Endodermal cell (in vitro differentiated cells): Measurements from ENCODE around the gene GALNS. TPM values are rescaled to one million over a fixed set of nuclear protein-coding genes. Genes with fewer than 3 reads are reported as not detected.
A peak's percentile ranks its signal among the peaks of the same experiment; 100 is the strongest.

Experiments used
- DNase-seq: peaks from one replicate; pipeline ENCODE4 v3.0.0-alpha.2; 2017
- H3K27ac ChIP-seq: 2 replicates; pipeline ENCODE4 v1.5.1; 2013; ENCODE audit warnings: mild to moderate bottlenecking, low read depth, low read length, moderate library complexity
- H3K27me3 ChIP-seq: 2 replicates; pipeline ENCODE4 v1.6.1; 2013; ENCODE audit warnings: mild to moderate bottlenecking, low read length, moderate library complexity; ENCODE audit not compliant: insufficient read depth, control insufficient read depth, poor library complexity, severe bottlenecking
- H3K36me3 ChIP-seq: 2 replicates; pipeline ENCODE4 v1.7.0; 2013; ENCODE audit warnings: mild to moderate bottlenecking, low read length, moderate library complexity; ENCODE audit not compliant: control insufficient read depth, insufficient read depth
- H3K4me1 ChIP-seq: one replicate; pipeline ENCODE4 v1.7.0; 2013; ENCODE audit warnings: low read length; ENCODE audit not compliant: control insufficient read depth, insufficient read depth
- H3K4me3 ChIP-seq: 2 replicates; pipeline ENCODE4 v1.5.1; 2013; ENCODE audit warnings: mild to moderate bottlenecking, low read length, moderate library complexity
- H3K9ac ChIP-seq: 2 replicates; pipeline ENCODE4 v1.6.1; 2013; ENCODE audit warnings: mild to moderate bottlenecking, low read length, moderate library complexity; ENCODE audit not compliant: poor library complexity, severe bottlenecking; ENCODE audit errors: extremely low read depth
- H3K9me3 ChIP-seq: 2 replicates; pipeline ENCODE4 v1.6.1; 2013; ENCODE audit warnings: mild to moderate bottlenecking, low read length, moderate library complexity; ENCODE audit not compliant: control insufficient read depth
- H3K27ac Mint-ChIP-seq: 2 replicates; pipeline ENCODE4 v1.8.0; 2020; ENCODE audit warnings: mixed read lengths
- H3K27me3 Mint-ChIP-seq: 2 replicates; pipeline ENCODE4 v1.8.0; 2021; ENCODE audit warnings: mild to moderate bottlenecking, mixed read lengths; ENCODE audit not compliant: insufficient read depth
- H3K36me3 Mint-ChIP-seq: 2 replicates; pipeline ENCODE4 v1.8.0; 2020; ENCODE audit warnings: low read depth, mixed read lengths
- H3K4me1 Mint-ChIP-seq: 2 replicates; pipeline ENCODE4 v1.8.0; 2020; ENCODE audit warnings: mixed read lengths
- H3K4me3 Mint-ChIP-seq: 2 replicates; pipeline ENCODE4 v1.8.0; 2020; ENCODE audit warnings: mild to moderate bottlenecking, moderate library complexity, mixed read lengths
- H3K9me3 Mint-ChIP-seq: 2 replicates; pipeline ENCODE4 v1.8.0; 2020; ENCODE audit warnings: mild to moderate bottlenecking, mixed read lengths
- WGBS, 2 experiments: methylation state at CpG; one replicate each; pipeline versions ENCODE4 v1.1.5 to v1.1.7; 2013; ENCODE audit warnings: missing lambda C conversion rate in 2 of 2, mixed read lengths in 1 of 2; ENCODE audit not compliant: insufficient coverage in 1 of 2, insufficient read length in 1 of 2; 5-methylcytosine and 5-hydroxymethylcytosine counted together
- total RNA-seq, 2 donors: library from RNA; stranded (reverse); fragmentation: NEBNext Ultra II Directional in 1 of 2; extraction: Animal tissue kit (Norgen Biotek cat#: 25700) in 1 of 2; gene quantifications; 2 replicates in 1 of 2; 3 replicates in 1 of 2; pipeline ENCODE4 v1.2.1, GENCODE V29; 2021
- TF ChIP-seq, protein P1 (sequence below): fragments of 200-600 bp; sonication (generic); conservative IDR thresholded peaks from 2 replicates; pipeline ENCODE4 v1.5.0; 2021; ENCODE audit warnings: antibody characterized with exemption, mild to moderate bottlenecking

GALNS gene
- total RNA-seq, 2 donors from 2014 or later: 32.2 to 39.6 TPM

DNA sequence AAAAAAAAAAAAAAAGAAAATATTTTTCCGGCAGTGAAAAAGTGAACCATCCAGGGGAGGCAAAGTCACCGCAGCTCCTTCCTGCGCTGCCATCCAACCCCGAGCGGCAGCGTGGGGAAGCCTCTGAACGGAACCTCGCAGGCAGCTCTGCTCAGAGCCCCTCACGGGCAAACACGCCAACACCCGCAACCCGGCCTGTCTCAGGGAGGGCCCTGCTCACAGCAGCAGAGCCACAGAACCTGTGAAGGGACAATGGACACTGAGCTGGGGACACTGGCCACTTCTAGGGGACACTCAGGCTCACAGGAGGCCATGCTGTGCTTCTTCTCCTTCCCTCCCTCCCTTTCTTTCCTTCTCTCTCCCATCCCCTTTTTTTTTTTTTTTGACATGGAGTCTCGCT lies 23.7 kb downstream of the GALNS start:
- 95 to 100% methylated on average over 6 to 13 of the region's 13 CpGs for WGBS, 2 experiments
- Histone ChIP-seq H3K27ac (no peak overlapping the region), H3K9ac (no peak overlapping the region), H3K27me3 (no peaks in the 10 kb centered on the region), H3K4me3 (no peak overlapping the region), H3K9me3 (no peaks in the 10 kb centered on the region), H3K36me3 (no peaks in the 10 kb centered on the region), H3K4me1 (no peaks in the 10 kb centered on the region)
- no peaks in the 10 kb centered on the region for H3K27me3 Mint-ChIP-seq
- H3K9me3 Mint-ChIP-seq: no peaks in the 10 kb centered on the region
- H3K27ac Mint-ChIP-seq: no peak overlapping the region
- H3K4me1 Mint-ChIP-seq: no peaks in the 10 kb centered on the region
- peaks cover 5% of the 10 kb centered on the region for H3K36me3 Mint-ChIP-seq
- TF ChIP-seq, protein P1, sequence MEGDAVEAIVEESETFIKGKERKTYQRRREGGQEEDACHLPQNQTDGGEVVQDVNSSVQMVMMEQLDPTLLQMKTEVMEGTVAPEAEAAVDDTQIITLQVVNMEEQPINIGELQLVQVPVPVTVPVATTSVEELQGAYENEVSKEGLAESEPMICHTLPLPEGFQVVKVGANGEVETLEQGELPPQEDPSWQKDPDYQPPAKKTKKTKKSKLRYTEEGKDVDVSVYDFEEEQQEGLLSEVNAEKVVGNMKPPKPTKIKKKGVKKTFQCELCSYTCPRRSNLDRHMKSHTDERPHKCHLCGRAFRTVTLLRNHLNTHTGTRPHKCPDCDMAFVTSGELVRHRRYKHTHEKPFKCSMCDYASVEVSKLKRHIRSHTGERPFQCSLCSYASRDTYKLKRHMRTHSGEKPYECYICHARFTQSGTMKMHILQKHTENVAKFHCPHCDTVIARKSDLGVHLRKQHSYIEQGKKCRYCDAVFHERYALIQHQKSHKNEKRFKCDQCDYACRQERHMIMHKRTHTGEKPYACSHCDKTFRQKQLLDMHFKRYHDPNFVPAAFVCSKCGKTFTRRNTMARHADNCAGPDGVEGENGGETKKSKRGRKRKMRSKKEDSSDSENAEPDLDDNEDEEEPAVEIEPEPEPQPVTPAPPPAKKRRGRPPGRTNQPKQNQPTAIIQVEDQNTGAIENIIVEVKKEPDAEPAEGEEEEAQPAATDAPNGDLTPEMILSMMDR: no peak
- no peak for DNase-seq
- H3K4me3 Mint-ChIP-seq: no peak overlapping the region

DNA sequence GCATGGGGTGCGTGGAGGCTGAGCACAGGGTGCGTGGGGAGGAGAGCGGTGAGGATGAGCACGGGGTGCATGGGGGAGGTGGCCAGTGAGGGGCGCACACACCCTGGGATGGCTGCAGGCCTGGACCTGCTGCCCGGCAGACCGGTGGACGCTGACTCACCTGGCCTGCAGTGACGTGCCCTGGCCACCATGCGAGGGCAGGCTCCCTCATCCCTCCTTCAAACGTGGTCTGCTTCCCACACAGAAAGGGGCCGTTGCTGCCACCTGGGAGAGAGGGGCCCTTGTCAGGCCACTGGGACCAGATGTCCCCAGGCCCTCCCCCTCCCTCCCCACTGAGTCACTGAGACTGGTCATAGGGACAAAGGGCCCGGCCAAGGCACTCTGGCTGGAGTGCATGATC lies 24.9 kb downstream of the GALNS start:
- no peaks in the 10 kb centered on the region for H3K9me3 ChIP-seq
- H3K4me3 Mint-ChIP-seq: no peak overlapping the region
- no peak overlapping the region for H3K9ac ChIP-seq
- no peaks in the 10 kb centered on the region for H3K4me1 ChIP-seq
- no peaks in the 10 kb centered on the region for H3K36me3 ChIP-seq
- H3K9me3 Mint-ChIP-seq: no peaks in the 10 kb centered on the region
- H3K36me3 Mint-ChIP-seq: peaks cover 5% of the 10 kb centered on the region
- DNase-seq: no peak
- WGBS, 2 experiments: 86 to 89% methylated on average over 8 to 13 of the region's 13 CpGs
- H3K27ac Mint-ChIP-seq: no peak overlapping the region
- TF ChIP-seq, protein P1: peak; percentile 40
- no peaks in the 10 kb centered on the region for H3K4me1 Mint-ChIP-seq
- H3K27me3 ChIP-seq: no peaks in the 10 kb centered on the region
- H3K4me3 ChIP-seq: no peak overlapping the region
- no peak overlapping the region for H3K27ac ChIP-seq
- no peaks in the 10 kb centered on the region for H3K27me3 Mint-ChIP-seq

DNA sequence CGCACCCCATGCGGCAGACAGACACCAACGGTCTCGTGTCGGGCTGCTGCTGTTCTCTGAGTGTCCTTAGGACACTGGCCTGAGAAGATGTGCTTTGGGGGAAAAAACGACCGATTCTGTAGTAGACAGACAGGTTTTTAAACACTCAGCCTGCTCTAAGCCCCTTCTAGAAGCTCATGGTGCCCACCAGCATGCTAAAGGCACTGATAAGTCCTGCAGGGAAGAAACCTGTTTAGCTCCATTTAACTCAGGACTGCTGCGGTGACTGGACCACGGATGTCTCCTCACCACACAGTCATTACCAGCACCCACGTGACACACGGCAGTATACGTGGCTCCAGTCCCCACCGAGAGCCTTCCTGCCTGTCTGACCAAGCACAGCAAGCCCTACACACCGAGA lies 26.0 kb downstream of the GALNS start:
- no peaks in the 10 kb centered on the region for H3K27me3 ChIP-seq
- H3K4me1 ChIP-seq: no peaks in the 10 kb centered on the region
- no peak overlapping the region for H3K9ac ChIP-seq
- no peak overlapping the region for H3K27ac ChIP-seq
- Mint-ChIP-seq H3K9me3 (no peaks in the 10 kb centered on the region), H3K27me3 (no peaks in the 10 kb centered on the region), H3K36me3 (peaks cover 5% of the 10 kb centered on the region), H3K27ac (no peak overlapping the region), H3K4me3 (no peak overlapping the region), H3K4me1 (no peaks in the 10 kb centered on the region)
- no peaks in the 10 kb centered on the region for H3K36me3 ChIP-seq
- no peak for DNase-seq
- TF ChIP-seq, protein P1: no peak
- no peak overlapping the region for H3K4me3 ChIP-seq
- WGBS, 2 experiments: 93 to 95% methylated on average over 8 to 14 of the region's 14 CpGs
- no peaks in the 10 kb centered on the region for H3K9me3 ChIP-seq
